HCT116 (cell line): ENCODE measurements around the gene SRGAP3.

Source experiments
- EZH2 ChIP-seq: fragments of 200-600 bp; sonication (generic); IDR thresholded peaks from 2 replicates; pipeline ENCODE4 v1.6.1; 2017; ENCODE audit warnings: antibody characterized with exemption, mixed run types
- POLR2A ChIP-seq: IDR thresholded peaks from 2 replicates; pipeline ENCODE4 v1.7.0; 2011; ENCODE audit warnings: borderline replicate concordance; ENCODE audit not compliant: insufficient read depth, insufficient read length; ENCODE audit errors: extremely low read depth
- POLR2AphosphoS5 ChIP-seq: IDR thresholded peaks from 2 replicates; pipeline ENCODE4 v1.6.1; 2011; ENCODE audit warnings: mild to moderate bottlenecking, low read depth, low read length, moderate library complexity
- SIN3A ChIP-seq: IDR thresholded peaks from 2 replicates; pipeline ENCODE4 v1.6.1; 2012; ENCODE audit warnings: low read depth
- SRF ChIP-seq: IDR thresholded peaks from 2 replicates; pipeline ENCODE4 v1.6.1; 2012; ENCODE audit warnings: low read depth
- ZNF274 ChIP-seq: fragments of 200-500 bp; sonication (Bioruptor generic); IDR thresholded peaks from 2 replicates; pipeline ENCODE4 v1.6.1; 2014; ENCODE audit warnings: mild to moderate bottlenecking, low read depth, low read length, inconsistent platforms
- TF ChIP-seq, protein P1 (sequence below), 3 experiments: fragments of 200-600 bp in 1 of 3; sonication (generic) in 1 of 3; IDR thresholded peaks in 2 of 3; conservative IDR thresholded peaks in 1 of 3; 2 replicates each; pipeline ENCODE4 v1.5.1; 2012 to 2017; ENCODE audit warnings: low read depth in 2 of 3, low read length in 2 of 3, antibody characterized with exemption in 1 of 3, borderline replicate concordance in 1 of 3, control low read depth in 1 of 3, mild to moderate bottlenecking in 1 of 3, mixed read lengths in 1 of 3, mixed run types in 1 of 3, moderate library complexity in 1 of 3; ENCODE audit not compliant: insufficient read depth in 1 of 3
- TF ChIP-seq, protein P2 (sequence below): IDR thresholded peaks from 2 replicates; pipeline ENCODE4 v1.6.1; 2011; ENCODE audit warnings: mild to moderate bottlenecking, low read length, moderate library complexity; ENCODE audit not compliant: insufficient replicate concordance; ENCODE audit errors: extremely low read depth

DNA sequence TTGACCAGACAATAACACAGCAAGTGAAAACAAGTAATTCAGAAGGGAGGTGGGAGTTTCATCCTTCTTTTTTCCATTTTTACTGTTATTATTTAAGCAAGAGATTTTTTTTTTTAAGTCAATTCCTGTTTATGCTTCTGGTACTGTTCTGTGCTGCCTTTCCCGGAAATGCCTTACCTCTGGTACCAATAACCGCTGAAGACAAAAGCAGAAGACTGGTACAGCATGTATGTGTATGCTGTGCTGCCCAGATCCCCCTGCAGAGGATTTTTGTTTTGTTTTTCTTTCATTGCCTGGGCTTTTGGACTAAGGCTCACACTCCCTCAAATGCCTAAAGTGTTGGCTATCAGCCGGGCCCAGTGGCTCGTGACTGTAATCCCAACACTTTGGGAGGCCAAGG, 21.3 kb upstream of the SRGAP3 start:
- TF ChIP-seq SRF, result no peak
- TF ChIP-seq, protein P1, sequence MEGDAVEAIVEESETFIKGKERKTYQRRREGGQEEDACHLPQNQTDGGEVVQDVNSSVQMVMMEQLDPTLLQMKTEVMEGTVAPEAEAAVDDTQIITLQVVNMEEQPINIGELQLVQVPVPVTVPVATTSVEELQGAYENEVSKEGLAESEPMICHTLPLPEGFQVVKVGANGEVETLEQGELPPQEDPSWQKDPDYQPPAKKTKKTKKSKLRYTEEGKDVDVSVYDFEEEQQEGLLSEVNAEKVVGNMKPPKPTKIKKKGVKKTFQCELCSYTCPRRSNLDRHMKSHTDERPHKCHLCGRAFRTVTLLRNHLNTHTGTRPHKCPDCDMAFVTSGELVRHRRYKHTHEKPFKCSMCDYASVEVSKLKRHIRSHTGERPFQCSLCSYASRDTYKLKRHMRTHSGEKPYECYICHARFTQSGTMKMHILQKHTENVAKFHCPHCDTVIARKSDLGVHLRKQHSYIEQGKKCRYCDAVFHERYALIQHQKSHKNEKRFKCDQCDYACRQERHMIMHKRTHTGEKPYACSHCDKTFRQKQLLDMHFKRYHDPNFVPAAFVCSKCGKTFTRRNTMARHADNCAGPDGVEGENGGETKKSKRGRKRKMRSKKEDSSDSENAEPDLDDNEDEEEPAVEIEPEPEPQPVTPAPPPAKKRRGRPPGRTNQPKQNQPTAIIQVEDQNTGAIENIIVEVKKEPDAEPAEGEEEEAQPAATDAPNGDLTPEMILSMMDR (IDR thresholded peaks at IDR 0.05 in 2 of 3, conservative IDR thresholded peaks at IDR 0.05 in 1 of 3; ENCODE audit: borderline replicate concordance in 1 of 3, insufficient read depth in 1 of 3, low read depth in 2 of 3, low read length in 2 of 3), result no peak
- TF ChIP-seq ZNF274, result no peak
- TF ChIP-seq, protein P2, sequence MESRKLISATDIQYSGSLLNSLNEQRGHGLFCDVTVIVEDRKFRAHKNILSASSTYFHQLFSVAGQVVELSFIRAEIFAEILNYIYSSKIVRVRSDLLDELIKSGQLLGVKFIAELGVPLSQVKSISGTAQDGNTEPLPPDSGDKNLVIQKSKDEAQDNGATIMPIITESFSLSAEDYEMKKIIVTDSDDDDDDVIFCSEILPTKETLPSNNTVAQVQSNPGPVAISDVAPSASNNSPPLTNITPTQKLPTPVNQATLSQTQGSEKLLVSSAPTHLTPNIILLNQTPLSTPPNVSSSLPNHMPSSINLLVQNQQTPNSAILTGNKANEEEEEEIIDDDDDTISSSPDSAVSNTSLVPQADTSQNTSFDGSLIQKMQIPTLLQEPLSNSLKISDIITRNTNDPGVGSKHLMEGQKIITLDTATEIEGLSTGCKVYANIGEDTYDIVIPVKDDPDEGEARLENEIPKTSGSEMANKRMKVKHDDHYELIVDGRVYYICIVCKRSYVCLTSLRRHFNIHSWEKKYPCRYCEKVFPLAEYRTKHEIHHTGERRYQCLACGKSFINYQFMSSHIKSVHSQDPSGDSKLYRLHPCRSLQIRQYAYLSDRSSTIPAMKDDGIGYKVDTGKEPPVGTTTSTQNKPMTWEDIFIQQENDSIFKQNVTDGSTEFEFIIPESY, result no peak
- no peak for TF ChIP-seq EZH2
- no peak for TF ChIP-seq SIN3A
- no peak for TF ChIP-seq POLR2A
- TF ChIP-seq POLR2AphosphoS5, result no peak
